Breast epithelium (tissue), 3 donors: ENCODE data around the gene RNF6.

Experiments
- POLR2AphosphoS5 ChIP-seq, 3 donors: sonication (generic); formaldehyde crosslinking; IDR thresholded peaks; one replicate each; pipeline ENCODE4 v1.6.1; 2017; ENCODE audit warnings: antibody characterized with exemption in 3 of 3
- TF ChIP-seq, protein P1 (sequence below), 3 donors: fragments of 450-650 bp; IDR thresholded peaks; one replicate each; pipeline ENCODE4 v1.5.1; 2016 to 2017; ENCODE audit warnings: antibody characterized with exemption in 3 of 3, mild to moderate bottlenecking in 3 of 3, moderate library complexity in 3 of 3

DNA sequence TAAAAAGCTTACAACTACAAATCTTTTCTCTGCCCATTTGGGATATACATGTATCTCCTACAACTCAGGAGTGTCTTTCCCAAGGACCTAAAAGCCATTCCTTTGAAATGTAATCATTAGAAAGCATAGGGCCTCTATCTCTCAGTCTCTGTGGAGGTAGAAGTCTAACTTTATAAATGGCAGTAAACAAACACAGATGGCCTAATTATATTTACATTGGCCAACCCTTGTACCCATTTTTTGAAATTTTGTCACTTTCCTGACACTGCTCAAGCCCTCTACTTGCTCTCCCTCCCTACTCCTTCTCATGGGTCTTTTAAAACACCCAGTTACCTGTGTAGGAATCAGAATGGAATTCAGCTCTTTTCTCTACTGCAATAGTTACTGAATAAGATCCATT lies 24.8 kb downstream of the RNF6 start:
- TF ChIP-seq, protein P1, sequence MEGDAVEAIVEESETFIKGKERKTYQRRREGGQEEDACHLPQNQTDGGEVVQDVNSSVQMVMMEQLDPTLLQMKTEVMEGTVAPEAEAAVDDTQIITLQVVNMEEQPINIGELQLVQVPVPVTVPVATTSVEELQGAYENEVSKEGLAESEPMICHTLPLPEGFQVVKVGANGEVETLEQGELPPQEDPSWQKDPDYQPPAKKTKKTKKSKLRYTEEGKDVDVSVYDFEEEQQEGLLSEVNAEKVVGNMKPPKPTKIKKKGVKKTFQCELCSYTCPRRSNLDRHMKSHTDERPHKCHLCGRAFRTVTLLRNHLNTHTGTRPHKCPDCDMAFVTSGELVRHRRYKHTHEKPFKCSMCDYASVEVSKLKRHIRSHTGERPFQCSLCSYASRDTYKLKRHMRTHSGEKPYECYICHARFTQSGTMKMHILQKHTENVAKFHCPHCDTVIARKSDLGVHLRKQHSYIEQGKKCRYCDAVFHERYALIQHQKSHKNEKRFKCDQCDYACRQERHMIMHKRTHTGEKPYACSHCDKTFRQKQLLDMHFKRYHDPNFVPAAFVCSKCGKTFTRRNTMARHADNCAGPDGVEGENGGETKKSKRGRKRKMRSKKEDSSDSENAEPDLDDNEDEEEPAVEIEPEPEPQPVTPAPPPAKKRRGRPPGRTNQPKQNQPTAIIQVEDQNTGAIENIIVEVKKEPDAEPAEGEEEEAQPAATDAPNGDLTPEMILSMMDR (IDR thresholded peaks at IDR 0.05): no peak
- TF ChIP-seq POLR2AphosphoS5 (IDR thresholded peaks at IDR 0.05): no peak
